Smooth muscle cell (in vitro differentiated cells): ENCODE measurements around the gene SIRT2. TPM values are rescaled to one million over a fixed set of nuclear protein-coding genes. Genes with fewer than 3 reads are reported as not detected.

ENCODE experiments used
- DNase-seq: peaks from one replicate; lab custom pipeline; 2025; ENCODE audit not compliant: unreplicated experiment; lab: John Stamatoyannopoulos, UW
- H2AFZ ChIP-seq: fragments of 200-600 bp; sonication (generic); 2 replicates; pipeline ENCODE4 v1.6.0; 2016; ENCODE audit warnings: antibody characterized with exemption, low read depth, mild to moderate bottlenecking
- H3F3A ChIP-seq: fragments of 200-600 bp; sonication (generic); 2 replicates; pipeline ENCODE4 v1.6.0; 2017; ENCODE audit warnings: antibody characterized with exemption, low read depth
- H3K27ac ChIP-seq: fragments of 200-600 bp; sonication (generic); 2 replicates; pipeline ENCODE4 v1.5.1; 2016; ENCODE audit warnings: low read depth, mild to moderate bottlenecking
- H3K27me3 ChIP-seq: fragments of 200-600 bp; sonication (generic); 2 replicates; pipeline ENCODE4 v1.6.1; 2016; ENCODE audit warnings: low read depth, mild to moderate bottlenecking
- H3K36me3 ChIP-seq: fragments of 200-600 bp; sonication (generic); 2 replicates; pipeline ENCODE4 v1.5.1; 2016; ENCODE audit warnings: low read depth
- H3K4me1 ChIP-seq: fragments of 200-600 bp; sonication (generic); 2 replicates; pipeline ENCODE4 v1.5.1; 2016; ENCODE audit warnings: low read depth
- H3K4me2 ChIP-seq: fragments of 200-600 bp; sonication (generic); 2 replicates; pipeline ENCODE4 v1.6.0; 2016; ENCODE audit warnings: mild to moderate bottlenecking
- H3K4me3 ChIP-seq: fragments of 200-600 bp; sonication (generic); 2 replicates; pipeline ENCODE4 v1.5.1; 2016; ENCODE audit warnings: mild to moderate bottlenecking
- H3K79me2 ChIP-seq: fragments of 200-600 bp; sonication (generic); 2 replicates; pipeline ENCODE4 v1.6.0; 2016; ENCODE audit warnings: low read depth, mild to moderate bottlenecking
- H3K9ac ChIP-seq: fragments of 200-600 bp; sonication (generic); 2 replicates; pipeline ENCODE4 v1.6.0; 2016; ENCODE audit warnings: low read depth
- H3K9me3 ChIP-seq: fragments of 200-600 bp; sonication (generic); replicated peaks from 2 replicates; pipeline ENCODE4 v1.5.1; 2016; ENCODE audit warnings: low read depth
- H4K20me1 ChIP-seq: fragments of 200-600 bp; sonication (generic); 2 replicates; pipeline ENCODE4 v1.6.0; 2016; ENCODE audit warnings: low read depth
- CTCF ChIP-seq: fragments of 200-600 bp; sonication (generic); IDR thresholded peaks from 2 replicates; pipeline ENCODE4 v1.5.1; 2017; ENCODE audit warnings: borderline replicate concordance, mild to moderate bottlenecking, antibody characterized with exemption; ENCODE audit not compliant: insufficient read depth, poor library complexity, severe bottlenecking
- WGBS: methylation state at CpG from one replicate; pipeline ENCODE4 v1.1.7; 2016; ENCODE audit warnings: low lambda C conversion rate; 5-methylcytosine and 5-hydroxymethylcytosine counted together
- polyA plus RNA-seq: library from polyadenylated mRNA; unstranded; fragments of >200 nt; fragmentation: Nextera tagmentation; extraction: Ambion mirVana; gene quantifications from 2 replicates; pipeline ENCODE4 v1.2.1, GENCODE V29; 2016
- total RNA-seq: library from RNA; depleted of rRNA; stranded (reverse); fragments of >200 nt; gene quantifications from 2 replicates; pipeline ENCODE4 v1.2.3, GENCODE V29; 2014

The SIRT2 gene
- total and polyA plus RNA-seq, 2 experiments from 2014 or later: 30.7 to 48.4 TPM

GRCh38 chr19:38850436-38850975 is 48.9 kb downstream of the SIRT2 start:
- H3K4me3 ChIP-seq: peak overlapping the region; percentile 52
- peak overlapping the region; percentile 72 for H3K9ac ChIP-seq
- peaks cover 12% of the 10 kb centered on the region for H3F3A ChIP-seq
- DNase-seq: peak; percentile 99
- 1% methylated on average over 26 of the region's 26 CpGs for WGBS
- no peak overlapping the region for H2AFZ ChIP-seq
- H3K79me2 ChIP-seq: peaks cover 35% of the 10 kb centered on the region
- H3K4me2 ChIP-seq: peak overlapping the region; percentile 85
- peak overlapping the region; percentile 93 for H3K27ac ChIP-seq
- H3K4me1 ChIP-seq: peaks cover 16% of the 10 kb centered on the region
- TF ChIP-seq CTCF: no peak
- H3K9me3 ChIP-seq: no peaks in the 10 kb centered on the region
- H3K36me3 ChIP-seq: peaks cover 11% of the 10 kb centered on the region
- no peaks in the 10 kb centered on the region for H3K27me3 ChIP-seq
- H4K20me1 ChIP-seq: peaks cover 37% of the 10 kb centered on the region

- Histone ChIP-seq H3K79me2 (peaks cover 41% of the 10 kb centered on the region), H4K20me1 (peaks cover 42% of the 10 kb centered on the region), H3K36me3 (peaks cover 16% of the 10 kb centered on the region), H3K4me2 (peak within 1 kb of the TSS; percentile 95), H3K27me3 (no peaks in the 10 kb centered on the region), H3F3A (peaks cover 16% of the 10 kb centered on the region), H3K27ac (peak within 1 kb of the TSS; percentile 100), H3K9ac (peak within 1 kb of the TSS; percentile 99), H3K9me3 (no peaks in the 10 kb centered on the region), H3K4me3 (peak within 1 kb of the TSS; percentile 98), H3K4me1 (peaks cover 16% of the 10 kb centered on the region), H2AFZ (no peak within 1 kb of the TSS)
- TF ChIP-seq CTCF: peak; percentile 45
- DNase-seq: peak; percentile 99
- under 1% methylated on average over 49 of the region's 50 CpGs for WGBS
Observed at GRCh38 chr19:38849860-38850435, 49.5 kb downstream of the SIRT2 start, which contains the start of gene HNRNPL. Gene HNRNPL (minus strand): TSS chr19:38849986. CDS start chr19:38849966, 20 bp downstream.

GRCh38 chr19:38849147-38849859 is 50.1 kb downstream of the SIRT2 start:
- peaks cover 21% of the 10 kb centered on the region for H3F3A ChIP-seq
- WGBS: 0% methylated on average over 36 of the region's 76 CpGs
- H3K27me3 ChIP-seq: no peaks in the 10 kb centered on the region
- peaks cover 47% of the 10 kb centered on the region for H3K79me2 ChIP-seq
- peak overlapping the region; percentile 95 for H3K4me2 ChIP-seq
- no peaks in the 10 kb centered on the region for H3K9me3 ChIP-seq
- peak overlapping the region; percentile 98 for H3K4me3 ChIP-seq
- DNase-seq: peak; percentile 96
- peak overlapping the region; percentile 100 for H3K27ac ChIP-seq
- no peak overlapping the region for H2AFZ ChIP-seq
- H3K9ac ChIP-seq: peak overlapping the region; percentile 99
- no peak for TF ChIP-seq CTCF
- H4K20me1 ChIP-seq: peaks cover 49% of the 10 kb centered on the region
- peaks cover 21% of the 10 kb centered on the region for H3K36me3 ChIP-seq
- peaks cover 16% of the 10 kb centered on the region for H3K4me1 ChIP-seq
